DMS53 treated with DMSO at 0.1 percent for 48 hours (cell line): ENCODE measurements around the gene GINS2.

Experiments used
- DNase-seq: peaks from one replicate; lab custom pipeline; 2025; ENCODE audit not compliant: unreplicated experiment; lab: John Stamatoyannopoulos, UW

Gene GINS2

DNA sequence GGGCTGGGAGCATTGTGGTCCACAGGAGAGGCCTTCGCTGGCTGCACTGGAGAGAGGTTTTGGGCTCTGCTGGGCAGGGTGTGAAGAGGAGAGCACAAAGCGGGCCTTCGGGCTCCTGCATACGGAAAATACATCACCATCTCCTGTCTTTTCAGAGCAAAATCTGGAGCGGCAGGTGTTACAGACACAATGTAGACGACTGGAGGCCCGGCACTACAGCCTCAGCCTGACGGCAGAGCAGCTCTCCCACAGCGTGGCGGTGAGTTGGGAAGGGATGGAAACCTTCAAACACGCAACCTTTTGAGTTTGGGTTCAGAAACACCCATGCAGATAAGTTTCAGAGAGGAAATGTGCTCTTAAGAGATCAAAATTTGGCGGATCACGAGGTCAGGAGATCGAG lies 17.9 kb downstream of the GINS2 start:
- no peak for DNase-seq

- no peak for DNase-seq
Measured at GRCh38 chr16:85668676-85669424, 19.9 kb downstream of the GINS2 start.

DNA sequence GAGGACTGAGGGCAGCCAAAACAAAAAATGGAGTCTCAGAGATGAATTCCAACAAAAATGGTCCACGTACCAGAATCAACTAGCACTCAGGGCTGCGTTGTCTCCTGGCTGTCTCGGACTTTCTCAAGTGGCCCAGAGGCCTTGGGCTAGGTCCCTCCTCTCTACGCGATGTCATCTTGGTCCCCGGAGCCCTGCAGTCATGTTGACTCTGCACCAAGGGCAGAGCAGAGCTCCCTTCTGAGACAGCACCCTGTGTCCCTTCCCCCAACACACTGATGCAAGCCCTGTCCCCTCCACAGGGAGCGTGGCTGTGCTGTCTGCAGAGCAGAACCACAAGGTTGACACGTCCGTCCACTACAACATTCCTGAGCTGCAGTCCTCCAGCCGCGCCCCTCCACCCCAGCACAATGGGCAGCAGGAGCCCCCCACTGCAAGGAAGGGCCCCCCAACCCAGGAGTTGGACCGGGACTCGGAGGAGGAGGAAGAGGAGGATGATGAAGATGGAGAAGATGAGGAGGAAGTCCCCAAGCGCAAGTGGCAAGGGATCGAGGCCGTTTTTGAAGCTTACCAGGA lies 20.8 kb downstream of the GINS2 start:
- no peak for DNase-seq

GRCh38 chr16:85667261-85667660 lies 21.5 kb downstream of the GINS2 start:
- no peak for DNase-seq

GRCh38 chr16:85665929-85666328 lies 22.8 kb downstream of the GINS2 start:
- no peak for DNase-seq

DNA sequence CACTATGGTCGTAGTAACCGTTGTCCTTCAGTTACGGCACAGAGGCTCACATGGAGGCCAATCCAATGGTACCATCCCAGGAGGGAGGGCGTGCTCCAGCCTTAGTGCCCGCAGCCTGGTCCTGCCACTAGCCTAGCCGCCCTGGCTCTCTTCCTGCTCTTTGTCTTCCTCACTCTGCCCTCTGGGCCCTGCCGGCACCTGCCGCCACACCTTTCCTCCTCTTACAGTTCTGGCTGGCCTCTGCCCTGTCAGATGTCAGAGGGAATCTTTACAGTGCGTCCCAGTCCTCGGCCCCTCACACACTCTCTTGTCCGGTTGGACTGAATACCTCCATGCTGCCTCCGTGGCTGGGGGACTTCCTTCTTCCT lies 23.4 kb downstream of the GINS2 start:
- no peak for DNase-seq

- DNase-seq = no peak
Measured at GRCh38 chr16:85664580-85665372, 24.0 kb downstream of the GINS2 start.

DNA sequence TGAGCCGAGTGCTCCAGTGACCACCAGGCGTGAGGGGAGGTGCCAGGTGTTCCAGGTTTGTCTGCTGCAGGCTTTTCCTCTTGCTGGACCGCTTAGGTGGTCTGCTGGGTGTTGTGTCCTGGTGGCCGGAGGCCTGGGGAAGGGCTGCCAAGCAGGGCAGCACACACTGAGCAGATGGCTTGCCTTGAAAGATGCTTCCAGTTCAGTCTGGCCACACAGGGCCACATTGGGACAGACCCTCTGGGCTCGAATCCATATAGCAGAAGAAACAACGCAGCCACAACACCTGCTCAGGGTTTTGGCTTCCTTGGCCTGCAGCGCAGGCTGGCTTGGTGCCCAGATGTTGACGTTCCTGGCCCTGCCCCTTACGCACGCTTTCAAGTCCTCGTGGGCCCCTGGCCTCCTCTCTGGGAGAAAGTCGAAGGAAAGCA lies 24.8 kb downstream of the GINS2 start:
- no peak for DNase-seq

DNA sequence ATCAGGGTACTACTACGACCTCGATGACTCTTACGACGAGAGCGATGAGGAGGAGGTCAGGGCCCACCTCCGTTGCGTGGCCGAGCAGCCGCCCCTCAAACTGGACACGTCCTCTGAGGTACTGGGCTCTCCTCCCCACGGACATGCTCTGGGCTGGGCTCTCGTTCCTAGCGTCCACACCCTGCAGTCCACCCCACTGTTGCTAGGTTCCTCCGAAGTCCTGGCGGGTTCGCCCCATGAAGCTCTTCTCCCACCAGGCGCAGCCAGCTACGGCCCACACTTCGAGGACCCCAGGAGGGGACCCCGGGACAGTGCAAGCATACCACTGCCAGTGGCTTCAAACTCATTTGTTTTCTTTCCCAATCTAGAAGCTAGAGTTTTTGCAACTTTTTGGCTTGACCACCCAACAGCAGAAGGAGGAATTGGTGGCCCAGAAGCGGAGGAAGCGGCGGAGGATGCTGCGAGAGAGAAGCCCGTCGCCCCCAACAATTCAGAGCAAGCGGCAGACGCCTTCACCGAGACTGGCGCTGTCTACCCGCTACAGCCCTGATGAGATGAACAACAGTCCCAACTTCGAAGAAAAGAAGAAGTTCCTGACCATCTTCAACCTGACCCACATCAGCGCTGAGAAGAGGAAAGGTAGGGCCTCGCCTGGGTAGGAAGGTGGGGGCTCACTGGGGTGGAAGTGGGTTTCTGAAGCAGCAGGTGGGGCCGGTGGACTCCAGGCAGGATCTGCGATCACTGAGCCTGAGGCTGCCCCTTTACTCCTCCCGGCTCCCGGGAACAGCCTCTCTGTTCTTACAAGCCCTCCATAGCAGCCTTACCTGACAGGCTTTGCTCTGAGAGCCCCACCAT lies 25.6 kb downstream of the GINS2 start:
- DNase-seq = no peak

GRCh38 chr16:85662482-85662812 lies 26.3 kb downstream of the GINS2 start:
- DNase-seq = no peak

GRCh38 chr16:85661740-85662481 lies 26.8 kb downstream of the GINS2 start:
- DNase-seq = no peak

DNA sequence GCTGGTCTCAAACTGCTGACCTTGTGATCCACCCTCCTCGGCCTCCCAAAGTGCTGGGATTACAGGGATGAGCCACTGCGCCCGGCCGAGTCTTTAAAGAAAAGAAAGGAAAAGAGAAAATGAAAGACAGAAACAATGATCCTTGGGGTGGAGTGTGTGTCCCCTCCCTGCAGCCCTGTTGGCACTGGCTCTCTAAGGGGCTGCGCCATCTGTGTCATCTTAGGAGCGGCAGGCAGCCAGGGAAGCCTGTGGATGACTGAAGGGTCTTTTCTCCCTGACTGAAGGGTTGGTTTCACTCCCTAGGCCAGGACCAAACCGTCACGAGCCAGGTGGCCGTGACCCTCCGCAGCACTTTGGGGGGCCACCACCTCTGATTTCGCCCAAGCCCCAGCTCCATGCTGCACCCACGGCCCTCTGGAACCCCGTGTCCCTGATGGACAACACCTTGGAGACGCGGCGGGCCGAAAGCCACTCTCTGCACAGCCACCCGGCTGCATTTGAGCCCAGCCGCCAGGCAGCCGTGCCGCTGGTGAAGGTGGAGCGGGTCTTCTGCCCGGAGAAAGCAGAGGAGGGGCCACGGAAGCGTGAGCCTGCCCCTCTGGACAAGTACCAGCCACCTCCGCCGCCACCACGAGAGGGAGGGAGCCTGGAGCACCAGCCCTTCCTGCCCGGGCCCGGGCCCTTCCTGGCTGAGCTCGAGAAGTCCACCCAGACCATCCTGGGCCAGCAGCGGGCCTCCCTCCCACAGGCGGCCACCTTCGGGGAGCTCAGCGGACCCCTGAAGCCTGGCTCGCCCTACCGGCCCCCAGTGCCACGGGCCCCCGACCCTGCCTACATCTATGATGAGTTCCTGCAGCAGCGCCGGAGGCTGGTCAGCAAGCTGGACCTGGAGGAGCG lies 27.7 kb downstream of the GINS2 start:
- no peak for DNase-seq

DNA sequence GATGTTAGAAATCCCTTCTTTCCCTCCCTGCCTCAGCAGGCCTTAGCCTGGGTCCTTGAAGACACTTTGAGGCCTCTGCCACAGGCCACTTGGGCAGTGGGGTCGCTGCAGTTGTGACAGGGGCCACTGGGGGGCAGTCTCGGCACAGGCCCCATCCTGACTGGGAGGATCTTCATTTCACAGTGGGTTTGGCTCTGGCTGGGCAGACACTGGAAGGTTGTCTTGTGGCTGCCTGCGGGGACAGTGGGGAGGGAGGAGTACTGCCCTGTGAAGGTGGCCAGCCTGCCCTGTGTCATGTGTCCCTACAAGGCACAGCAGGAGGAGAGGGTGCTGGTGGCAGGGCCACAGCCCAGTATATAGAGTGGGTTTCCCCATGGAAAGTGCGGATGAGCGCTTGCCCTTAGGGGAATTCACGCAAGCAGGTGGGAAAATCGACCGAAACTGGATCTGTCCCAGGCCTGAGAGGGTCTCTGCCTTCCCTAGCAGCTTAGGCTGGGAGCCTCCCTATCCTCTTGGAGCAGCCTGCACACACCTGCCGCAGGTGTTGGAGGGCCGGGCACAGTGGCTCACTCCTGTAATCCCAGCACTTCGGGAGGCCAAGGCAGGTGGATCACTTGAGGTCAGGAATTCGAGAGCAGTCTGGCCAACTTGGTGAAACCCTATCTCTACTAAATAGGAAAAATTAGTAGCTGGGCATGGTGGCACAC lies 28.8 kb downstream of the GINS2 start:
- DNase-seq = peak; percentile 59

DNA sequence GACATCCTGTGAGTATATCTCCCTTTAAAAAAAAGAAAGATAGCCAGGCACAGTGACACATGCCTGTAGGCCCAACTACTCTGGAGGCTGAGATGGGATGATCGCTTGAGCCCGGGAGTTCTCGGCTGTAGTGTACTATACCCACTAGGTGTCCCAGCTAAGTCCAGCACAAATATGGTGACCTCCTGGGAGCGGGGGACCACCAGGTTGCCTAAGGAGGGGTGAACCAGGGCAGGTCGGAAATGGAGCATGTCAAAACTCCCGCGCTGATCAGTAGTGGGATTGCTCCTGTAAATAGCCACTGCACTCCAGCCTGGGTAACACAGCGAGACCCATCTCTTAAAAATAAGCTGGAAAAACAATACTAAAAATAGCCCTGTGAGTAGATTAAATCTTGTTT lies 29.4 kb downstream of the GINS2 start:
- no peak for DNase-seq

GRCh38 chr16:85658504-85659326 lies 30.0 kb downstream of the GINS2 start:
- no peak for DNase-seq

DNA sequence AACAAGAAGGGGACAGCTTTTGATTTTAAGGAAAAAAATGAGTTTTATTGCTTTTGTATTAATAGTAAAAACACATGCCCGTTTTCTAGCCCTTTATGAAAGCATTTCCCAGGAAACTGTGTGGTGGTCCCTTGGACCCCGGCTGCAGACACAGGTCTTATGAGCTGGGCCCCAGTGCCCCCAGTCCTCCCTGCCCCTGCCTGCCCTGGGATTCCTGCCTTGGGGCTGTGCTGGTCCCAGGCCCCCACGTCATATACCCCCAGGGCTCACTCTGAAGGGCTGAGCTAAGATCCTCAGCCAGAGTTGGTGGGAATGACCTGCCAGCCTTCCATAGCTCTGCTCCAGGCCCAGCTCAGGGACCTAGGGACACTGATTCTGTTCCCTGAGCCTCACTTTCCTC lies 30.8 kb downstream of the GINS2 start:
- DNase-seq = no peak

DNA sequence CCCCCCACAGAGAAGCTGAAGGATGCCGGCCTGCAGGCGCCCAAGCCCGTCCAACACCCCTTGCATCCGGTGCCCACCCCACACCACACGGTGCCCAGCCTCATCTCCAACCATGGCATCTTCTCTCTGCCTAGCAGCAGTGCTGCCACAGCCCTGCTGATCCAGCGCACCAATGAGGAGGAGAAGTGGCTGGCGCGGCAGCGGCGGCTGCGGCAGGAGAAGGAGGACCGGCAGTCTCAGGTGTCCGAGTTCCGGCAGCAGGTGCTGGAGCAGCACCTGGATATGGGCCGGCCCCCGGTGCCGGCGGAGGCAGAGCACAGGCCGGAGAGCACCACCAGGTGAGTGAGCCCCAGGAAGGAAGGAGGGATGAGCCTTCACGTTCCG lies 31.5 kb downstream of the GINS2 start:
- DNase-seq = no peak
